Smooth muscle cell (in vitro differentiated cells): ENCODE measurements around the gene MKLN1. TPM values are rescaled to one million over a fixed set of nuclear protein-coding genes. Genes with fewer than 3 reads are reported as not detected.
A peak's percentile ranks its signal among the peaks of the same experiment; 100 is the strongest.

ENCODE experiments used
- DNase-seq: peaks from one replicate; lab custom pipeline; 2025; ENCODE audit not compliant: unreplicated experiment; lab: John Stamatoyannopoulos, UW
- H2AFZ ChIP-seq: fragments of 200-600 bp; sonication (generic); 2 replicates; pipeline ENCODE4 v1.6.0; 2016; ENCODE audit warnings: antibody characterized with exemption, low read depth, mild to moderate bottlenecking
- H3F3A ChIP-seq: fragments of 200-600 bp; sonication (generic); 2 replicates; pipeline ENCODE4 v1.6.0; 2017; ENCODE audit warnings: antibody characterized with exemption, low read depth
- H3K27ac ChIP-seq: fragments of 200-600 bp; sonication (generic); 2 replicates; pipeline ENCODE4 v1.5.1; 2016; ENCODE audit warnings: low read depth, mild to moderate bottlenecking
- H3K27me3 ChIP-seq: fragments of 200-600 bp; sonication (generic); 2 replicates; pipeline ENCODE4 v1.6.1; 2016; ENCODE audit warnings: low read depth, mild to moderate bottlenecking
- H3K36me3 ChIP-seq: fragments of 200-600 bp; sonication (generic); 2 replicates; pipeline ENCODE4 v1.5.1; 2016; ENCODE audit warnings: low read depth
- H3K4me1 ChIP-seq: fragments of 200-600 bp; sonication (generic); 2 replicates; pipeline ENCODE4 v1.5.1; 2016; ENCODE audit warnings: low read depth
- H3K4me2 ChIP-seq: fragments of 200-600 bp; sonication (generic); 2 replicates; pipeline ENCODE4 v1.6.0; 2016; ENCODE audit warnings: mild to moderate bottlenecking
- H3K4me3 ChIP-seq: fragments of 200-600 bp; sonication (generic); 2 replicates; pipeline ENCODE4 v1.5.1; 2016; ENCODE audit warnings: mild to moderate bottlenecking
- H3K79me2 ChIP-seq: fragments of 200-600 bp; sonication (generic); 2 replicates; pipeline ENCODE4 v1.6.0; 2016; ENCODE audit warnings: low read depth, mild to moderate bottlenecking
- H3K9ac ChIP-seq: fragments of 200-600 bp; sonication (generic); 2 replicates; pipeline ENCODE4 v1.6.0; 2016; ENCODE audit warnings: low read depth
- H3K9me3 ChIP-seq: fragments of 200-600 bp; sonication (generic); replicated peaks from 2 replicates; pipeline ENCODE4 v1.5.1; 2016; ENCODE audit warnings: low read depth
- H4K20me1 ChIP-seq: fragments of 200-600 bp; sonication (generic); 2 replicates; pipeline ENCODE4 v1.6.0; 2016; ENCODE audit warnings: low read depth
- CTCF ChIP-seq: fragments of 200-600 bp; sonication (generic); IDR thresholded peaks from 2 replicates; pipeline ENCODE4 v1.5.1; 2017; ENCODE audit warnings: borderline replicate concordance, mild to moderate bottlenecking, antibody characterized with exemption; ENCODE audit not compliant: insufficient read depth, poor library complexity, severe bottlenecking
- WGBS: methylation state at CpG from one replicate; pipeline ENCODE4 v1.1.7; 2016; ENCODE audit warnings: low lambda C conversion rate; 5-methylcytosine and 5-hydroxymethylcytosine counted together
- polyA plus RNA-seq: library from polyadenylated mRNA; unstranded; fragments of >200 nt; fragmentation: Nextera tagmentation; extraction: Ambion mirVana; gene quantifications from 2 replicates; pipeline ENCODE4 v1.2.1, GENCODE V29; 2016
- total RNA-seq: library from RNA; depleted of rRNA; stranded (reverse); fragments of >200 nt; gene quantifications from 2 replicates; pipeline ENCODE4 v1.2.3, GENCODE V29; 2014

Gene MKLN1
- total and polyA plus RNA-seq, 2 experiments from 2014 or later, result 26.3 to 45.3 TPM

- Histone ChIP-seq H3K4me2 (no peak overlapping the region), H3K9ac (no peak overlapping the region), H3K4me3 (no peak overlapping the region), H3K4me1 (peaks cover 8% of the 10 kb centered on the region), H3F3A (peaks cover 10% of the 10 kb centered on the region), H3K36me3 (no peaks in the 10 kb centered on the region), H3K27ac (no peak overlapping the region), H3K9me3 (no peaks in the 10 kb centered on the region), H3K79me2 (no peaks in the 10 kb centered on the region), H3K27me3 (no peaks in the 10 kb centered on the region), H2AFZ (no peak overlapping the region), H4K20me1 (peaks cover 6% of the 10 kb centered on the region)
- no peak for DNase-seq
- 96% methylated on average over 4 of the region's 4 CpGs for WGBS
- no peak for TF ChIP-seq CTCF
These were observed 170.7 kb downstream of the MKLN1 start for GRCh38 chr7:131498237-131498885.

GRCh38 chr7:131499801-131500200 lies 172.1 kb downstream of the MKLN1 start:
- H3K27me3 ChIP-seq, result no peaks in the 10 kb centered on the region
- no peak overlapping the region for H3K4me2 ChIP-seq
- no peak overlapping the region for H3K9ac ChIP-seq
- no peaks in the 10 kb centered on the region for H3K36me3 ChIP-seq
- H3F3A ChIP-seq, result peaks cover 15% of the 10 kb centered on the region
- WGBS, result 97% methylated on average over 6 of the region's 6 CpGs
- no peak overlapping the region for H2AFZ ChIP-seq
- peaks cover 6% of the 10 kb centered on the region for H4K20me1 ChIP-seq
- H3K27ac ChIP-seq, result no peak overlapping the region
- H3K4me1 ChIP-seq, result peaks cover 8% of the 10 kb centered on the region
- H3K4me3 ChIP-seq, result no peak overlapping the region
- no peaks in the 10 kb centered on the region for H3K9me3 ChIP-seq
- no peaks in the 10 kb centered on the region for H3K79me2 ChIP-seq
- DNase-seq, result no peak
- TF ChIP-seq CTCF, result no peak

GRCh38 chr7:131500357-131500756 lies 172.7 kb downstream of the MKLN1 start:
- peak overlapping the region; percentile 51 for H3K27ac ChIP-seq
- H3K4me3 ChIP-seq, result no peak overlapping the region
- H3K4me1 ChIP-seq, result peaks cover 8% of the 10 kb centered on the region
- H3K27me3 ChIP-seq, result no peaks in the 10 kb centered on the region
- no peak overlapping the region for H3K4me2 ChIP-seq
- H2AFZ ChIP-seq, result no peak overlapping the region
- peaks cover 15% of the 10 kb centered on the region for H3F3A ChIP-seq
- no peaks in the 10 kb centered on the region for H3K9me3 ChIP-seq
- H3K36me3 ChIP-seq, result no peaks in the 10 kb centered on the region
- H3K9ac ChIP-seq, result no peak overlapping the region
- H4K20me1 ChIP-seq, result peaks cover 6% of the 10 kb centered on the region
- WGBS, result 89% methylated on average over 1 of the region's 1 CpG
- DNase-seq, result no peak
- no peaks in the 10 kb centered on the region for H3K79me2 ChIP-seq
- no peak for TF ChIP-seq CTCF

- Histone ChIP-seq H4K20me1 (peaks cover 6% of the 10 kb centered on the region), H3F3A (peaks cover 15% of the 10 kb centered on the region), H3K9ac (no peak overlapping the region), H2AFZ (no peak overlapping the region), H3K4me1 (peaks cover 8% of the 10 kb centered on the region), H3K27ac (peak overlapping the region; percentile 51), H3K4me3 (no peak overlapping the region), H3K9me3 (no peaks in the 10 kb centered on the region), H3K79me2 (no peaks in the 10 kb centered on the region), H3K4me2 (peak overlapping the region; percentile 2), H3K36me3 (no peaks in the 10 kb centered on the region), H3K27me3 (no peaks in the 10 kb centered on the region)
- no peak for DNase-seq
- no peak for TF ChIP-seq CTCF
- WGBS, result 49% methylated on average over 3 of the region's 3 CpGs
These were observed 173.7 kb downstream of the MKLN1 start for GRCh38 chr7:131501422-131501821.
